GM12875 (cell line): ENCODE results near the gene RARA.
A peak's percentile ranks its signal among the peaks of the same experiment; 100 is the strongest.

Experiments used
- H3K4me3 ChIP-seq: one replicate; pipeline ENCODE4 v1.5.1; 2011; ENCODE audit warnings: low read depth, low read length, control low read depth
- TF ChIP-seq, protein P1 (sequence below): IDR thresholded peaks from 2 replicates; pipeline ENCODE4 v1.5.1; 2011; ENCODE audit warnings: low read depth, mild to moderate bottlenecking, control low read depth, inconsistent platforms, low read length, moderate library complexity, borderline replicate concordance; ENCODE audit not compliant: insufficient read depth

The RARA gene

DNA sequence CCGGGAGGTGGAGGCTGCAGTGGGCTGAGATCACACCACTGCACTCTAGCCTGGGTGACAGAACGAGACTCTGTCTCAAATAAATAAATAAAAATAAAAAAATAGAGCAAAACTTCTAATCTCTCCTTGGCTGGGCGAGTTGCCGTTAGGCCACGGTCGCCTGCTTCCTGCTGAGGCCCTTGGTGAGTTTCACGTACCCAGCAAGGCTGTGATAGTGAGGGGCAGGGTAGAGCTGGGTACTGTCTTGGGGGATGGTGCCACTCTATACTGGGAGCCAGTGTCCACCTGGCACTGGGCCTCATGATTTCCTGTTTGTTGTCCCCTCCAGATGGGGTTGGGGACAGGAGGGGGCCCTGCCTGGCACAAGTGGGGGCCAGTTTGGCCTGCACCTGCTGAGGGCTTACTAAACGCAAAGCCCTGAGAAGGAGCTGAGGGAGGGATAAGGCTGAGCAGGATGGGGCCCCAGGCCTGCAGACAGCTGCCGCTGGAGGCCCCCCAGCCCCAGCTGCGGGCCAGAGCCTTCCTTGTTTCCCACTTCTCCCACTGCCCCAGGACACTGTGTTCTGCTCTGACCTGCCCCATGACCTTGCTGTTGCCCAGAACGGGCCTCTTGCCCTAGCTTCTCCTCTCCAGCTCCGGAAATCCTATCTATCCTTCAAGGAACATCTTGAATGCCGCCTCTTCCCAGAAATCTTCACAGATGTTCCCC lies 30.1 kb downstream of the RARA start:
- H3K4me3 ChIP-seq = no peak overlapping the region
- TF ChIP-seq, protein P1, sequence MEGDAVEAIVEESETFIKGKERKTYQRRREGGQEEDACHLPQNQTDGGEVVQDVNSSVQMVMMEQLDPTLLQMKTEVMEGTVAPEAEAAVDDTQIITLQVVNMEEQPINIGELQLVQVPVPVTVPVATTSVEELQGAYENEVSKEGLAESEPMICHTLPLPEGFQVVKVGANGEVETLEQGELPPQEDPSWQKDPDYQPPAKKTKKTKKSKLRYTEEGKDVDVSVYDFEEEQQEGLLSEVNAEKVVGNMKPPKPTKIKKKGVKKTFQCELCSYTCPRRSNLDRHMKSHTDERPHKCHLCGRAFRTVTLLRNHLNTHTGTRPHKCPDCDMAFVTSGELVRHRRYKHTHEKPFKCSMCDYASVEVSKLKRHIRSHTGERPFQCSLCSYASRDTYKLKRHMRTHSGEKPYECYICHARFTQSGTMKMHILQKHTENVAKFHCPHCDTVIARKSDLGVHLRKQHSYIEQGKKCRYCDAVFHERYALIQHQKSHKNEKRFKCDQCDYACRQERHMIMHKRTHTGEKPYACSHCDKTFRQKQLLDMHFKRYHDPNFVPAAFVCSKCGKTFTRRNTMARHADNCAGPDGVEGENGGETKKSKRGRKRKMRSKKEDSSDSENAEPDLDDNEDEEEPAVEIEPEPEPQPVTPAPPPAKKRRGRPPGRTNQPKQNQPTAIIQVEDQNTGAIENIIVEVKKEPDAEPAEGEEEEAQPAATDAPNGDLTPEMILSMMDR = no peak

DNA sequence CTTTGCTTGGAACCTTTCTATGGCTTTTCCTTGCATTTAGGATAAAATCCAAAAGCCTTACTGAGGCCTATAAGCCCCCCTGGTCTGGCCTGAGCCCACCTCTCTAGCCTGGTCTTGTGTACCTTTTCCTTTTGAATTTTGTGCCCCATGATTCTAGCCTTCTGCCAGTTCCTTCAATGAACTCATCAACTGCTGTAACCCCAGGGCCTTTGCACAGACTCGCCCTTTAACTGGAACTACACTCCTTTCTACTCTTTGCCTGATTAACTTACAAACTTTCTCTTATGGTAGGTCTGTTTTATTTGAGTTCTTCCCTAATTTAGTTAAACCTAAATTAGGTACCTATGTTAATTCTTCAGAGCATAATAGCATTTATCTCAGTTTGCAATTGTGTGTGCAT lies 31.3 kb downstream of the RARA start:
- no peak overlapping the region for H3K4me3 ChIP-seq
- TF ChIP-seq, protein P1 = no peak

DNA sequence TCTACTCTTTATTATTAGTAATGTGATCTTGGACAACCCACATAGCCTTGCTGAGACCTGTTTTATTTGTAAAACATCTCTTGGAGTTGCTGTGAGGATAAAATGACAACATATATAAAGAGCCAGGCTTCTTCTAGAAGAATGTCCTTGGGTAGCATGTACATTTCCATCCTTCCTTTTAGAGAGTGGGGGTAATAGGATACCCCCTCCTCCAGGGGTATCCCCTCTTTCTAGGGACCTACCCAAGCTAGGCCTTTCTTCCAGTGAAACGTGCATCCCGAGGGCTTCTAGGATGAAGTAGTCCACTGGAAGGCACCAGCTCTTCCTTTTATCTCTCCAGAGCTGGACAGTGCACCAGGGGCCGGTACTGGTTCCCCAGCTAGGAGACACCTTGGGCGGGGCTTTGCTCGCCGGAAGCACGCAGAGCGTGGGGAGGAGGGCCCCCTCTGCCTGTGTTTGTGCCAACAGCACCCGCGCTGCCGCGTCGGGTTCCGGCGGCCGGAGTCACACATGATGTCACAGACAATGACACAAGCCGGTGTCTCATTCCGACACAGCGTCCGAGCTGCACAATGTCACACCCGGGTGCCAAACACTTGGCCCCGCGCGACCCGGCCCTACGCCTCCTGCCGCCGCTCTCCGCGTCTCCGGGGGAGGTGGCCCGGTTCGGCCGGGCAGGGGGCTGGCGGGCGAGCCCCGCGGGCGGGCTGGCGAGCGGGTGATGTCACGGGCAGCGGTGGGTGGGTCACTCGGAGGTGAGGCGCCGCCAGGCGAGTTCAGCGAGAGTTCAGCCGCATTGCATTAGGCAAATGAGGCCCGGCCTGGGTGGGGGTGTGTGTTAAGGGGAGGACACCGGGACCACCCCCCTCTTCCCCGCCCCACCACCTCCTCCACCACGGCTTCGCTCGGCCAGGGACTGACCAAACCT lies 32.2 kb downstream of the RARA start:
- TF ChIP-seq, protein P1 = peak; percentile 5; the same call in 1 of the 2 replicates
- H3K4me3 ChIP-seq = peak overlapping the region; percentile 46

DNA sequence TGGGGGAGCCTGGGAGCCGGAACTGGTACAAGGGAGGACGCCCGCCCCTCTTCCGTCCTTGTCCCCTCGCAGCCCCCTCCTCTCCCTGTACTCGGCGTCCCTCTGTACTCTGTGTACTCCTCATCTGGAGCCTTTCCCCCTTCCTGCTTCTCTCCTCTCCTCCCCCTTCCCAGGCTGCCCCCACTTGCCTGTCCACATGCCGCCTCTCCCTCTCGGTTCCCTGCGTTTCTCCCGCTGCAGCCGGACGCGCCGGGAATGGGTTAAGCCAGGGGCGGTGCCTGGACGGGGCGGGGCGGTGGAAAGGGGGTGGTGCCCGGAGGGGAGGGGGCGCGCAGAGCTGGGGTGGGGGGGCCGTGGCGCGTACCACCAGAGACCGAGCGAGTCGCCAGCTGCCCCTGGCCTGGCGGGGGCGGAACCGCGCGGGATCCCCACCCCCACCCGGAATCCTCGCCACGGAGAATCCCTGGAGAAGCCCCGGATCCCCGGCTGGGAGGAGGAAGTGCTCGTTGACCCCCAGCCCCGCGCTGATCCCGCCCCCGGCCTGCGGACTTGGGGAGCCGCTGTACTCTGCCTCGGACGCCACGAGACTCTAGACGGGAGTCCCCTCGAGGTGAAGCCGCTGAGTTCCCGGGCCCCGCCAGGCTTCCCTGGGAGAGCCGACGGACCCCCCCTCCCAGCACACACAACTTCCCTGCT lies 33.0 kb downstream of the RARA start:
- H3K4me3 ChIP-seq = peak overlapping the region; percentile 46

DNA sequence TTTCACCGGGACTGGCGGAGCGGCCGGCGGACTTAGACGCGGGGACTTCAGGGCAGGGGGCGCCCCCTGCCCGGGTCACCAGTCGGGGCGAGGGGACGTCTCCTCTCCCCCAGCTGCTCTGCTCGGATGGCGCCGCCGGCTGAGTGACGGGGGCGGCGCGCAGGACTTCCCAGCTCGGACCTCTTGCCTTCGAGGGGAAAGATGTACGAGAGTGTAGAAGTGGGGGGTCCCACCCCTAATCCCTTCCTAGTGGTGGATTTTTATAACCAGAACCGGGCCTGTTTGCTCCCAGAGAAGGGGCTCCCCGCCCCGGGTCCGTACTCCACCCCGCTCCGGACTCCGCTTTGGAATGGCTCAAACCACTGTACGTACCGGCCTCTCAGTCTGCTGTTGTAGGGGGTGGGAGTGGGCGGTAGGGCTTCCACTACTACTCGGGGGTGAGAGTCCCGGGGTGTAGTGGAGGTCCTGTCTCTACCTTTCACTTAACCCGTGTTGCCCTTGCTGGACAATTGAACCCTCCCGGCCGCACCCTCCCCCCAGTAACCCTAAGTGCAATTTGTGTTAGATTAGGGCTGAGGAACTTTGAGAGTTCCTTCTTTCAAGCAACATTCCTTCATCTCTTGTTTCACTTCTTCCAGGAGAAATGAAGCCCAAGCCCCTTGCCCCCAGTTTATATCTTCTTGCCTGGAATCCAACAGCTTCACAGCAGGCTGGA lies 33.7 kb downstream of the RARA start:
- TF ChIP-seq, protein P1 = no peak
- no peak overlapping the region for H3K4me3 ChIP-seq

More for the DNA sequence above, 33.0 kb downstream of the RARA start:
- TF ChIP-seq, protein P1 = no peak

DNA sequence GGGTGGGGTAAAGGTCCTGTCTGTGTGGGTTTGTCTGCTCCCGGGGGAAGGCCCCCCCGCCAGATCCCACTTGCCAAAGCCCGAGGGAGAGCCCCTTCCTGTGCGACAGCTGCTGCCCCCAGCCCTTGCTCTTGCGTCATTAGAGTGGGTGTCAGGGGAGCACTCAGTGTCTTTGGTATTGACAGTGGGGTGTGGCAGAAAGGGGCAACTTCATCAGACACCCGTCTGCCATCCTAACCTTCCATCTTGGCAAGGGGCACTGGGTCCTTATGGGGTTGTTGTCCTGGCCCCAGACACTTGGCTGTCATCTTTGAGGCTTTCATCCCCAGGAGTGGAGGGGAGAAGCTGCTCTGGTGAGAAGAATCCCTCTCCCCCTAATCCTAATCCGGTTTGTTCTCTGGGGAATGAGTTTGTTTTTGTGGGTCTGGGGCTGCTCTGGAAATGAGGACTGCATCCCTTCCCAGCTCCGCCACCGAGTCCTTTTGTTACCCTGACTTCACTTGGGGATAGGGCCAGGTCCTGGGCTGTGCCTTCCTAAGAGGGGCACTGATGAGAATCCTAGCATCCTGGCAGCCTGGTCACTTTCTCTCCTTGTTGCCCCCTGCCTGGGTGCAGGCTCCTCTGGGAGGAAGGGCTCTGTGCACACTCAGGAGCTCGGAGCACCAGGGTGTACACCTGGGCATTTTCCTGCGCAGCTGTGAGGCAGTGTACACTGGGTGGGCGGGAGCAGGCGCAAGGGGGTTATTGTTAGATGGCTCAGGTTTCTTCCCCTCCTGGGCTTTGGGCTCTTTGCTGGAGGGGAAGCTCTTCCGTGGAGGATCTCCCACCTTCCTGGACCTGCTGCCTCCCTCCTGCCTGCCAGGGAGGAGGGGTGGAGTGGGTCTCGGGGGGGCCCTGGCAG lies 34.5 kb downstream of the RARA start:
- H3K4me3 ChIP-seq = no peak overlapping the region
- TF ChIP-seq, protein P1 = no peak
